H9 (cell line): ENCODE data around the gene TENM3. TPM values are rescaled to one million over a fixed set of nuclear protein-coding genes. Genes with fewer than 3 reads are reported as not detected.

Experiments used
- DNase-seq: peaks from one replicate; pipeline ENCODE4 v3.0.0-alpha.2; 2017
- H2AFZ ChIP-seq: one replicate; pipeline ENCODE4 v1.6.1; 2013; ENCODE audit warnings: mild to moderate bottlenecking, low read length, control low read depth, moderate library complexity
- H2AK5ac ChIP-seq: 2 replicates; pipeline ENCODE4 v1.6.1; 2013; ENCODE audit warnings: low read length, control low read depth, mixed read lengths; ENCODE audit not compliant: insufficient read length
- H2BK120ac ChIP-seq: one replicate; pipeline ENCODE4 v1.6.1; 2013; ENCODE audit warnings: low read depth, mild to moderate bottlenecking, low read length, control low read depth, inconsistent platforms; ENCODE audit not compliant: poor library complexity, severe bottlenecking
- H2BK12ac ChIP-seq: 2 replicates; pipeline ENCODE4 v1.6.1; 2013; ENCODE audit warnings: low read length, control low read depth, mixed read lengths, low read depth; ENCODE audit not compliant: insufficient read length
- H2BK15ac ChIP-seq: 2 replicates; pipeline ENCODE4 v1.6.1; 2013; ENCODE audit warnings: low read depth, low read length, control low read depth
- H2BK20ac ChIP-seq: one replicate; pipeline ENCODE4 v1.6.1; 2013; ENCODE audit warnings: low read depth, mild to moderate bottlenecking, low read length, control low read depth, inconsistent platforms; ENCODE audit not compliant: poor library complexity, severe bottlenecking
- H2BK5ac ChIP-seq: 2 replicates; pipeline ENCODE4 v1.6.1; 2013; ENCODE audit warnings: low read length, control low read depth, mixed read lengths; ENCODE audit not compliant: insufficient read length
- H3K14ac ChIP-seq: 2 replicates; pipeline ENCODE4 v1.6.1; 2013; ENCODE audit warnings: low read length, control low read depth; ENCODE audit not compliant: insufficient read depth
- H3K18ac ChIP-seq: 2 replicates; pipeline ENCODE4 v1.6.1; 2013; ENCODE audit warnings: low read depth, mild to moderate bottlenecking, mixed read lengths, low read length, control low read depth; ENCODE audit not compliant: insufficient read length
- H3K23ac ChIP-seq: 2 replicates; pipeline ENCODE4 v1.6.1; 2013; ENCODE audit warnings: low read length, control low read depth, mixed read lengths, low read depth; ENCODE audit not compliant: insufficient read length
- H3K23me2 ChIP-seq: 2 replicates; pipeline ENCODE4 v1.6.1; 2013; ENCODE audit warnings: low read depth, mild to moderate bottlenecking, mixed read lengths, low read length, control low read depth; ENCODE audit not compliant: insufficient read length, poor library complexity, severe bottlenecking
- H3K27ac ChIP-seq: 2 replicates; pipeline ENCODE4 v1.5.1; 2013; ENCODE audit warnings: low read length, control low read depth, mixed read lengths, low read depth; ENCODE audit not compliant: insufficient read length
- H3K27me3 ChIP-seq: 2 replicates; pipeline ENCODE4 v1.6.1; 2013; ENCODE audit warnings: low read length, control low read depth, inconsistent platforms; ENCODE audit not compliant: insufficient read depth
- H3K4ac ChIP-seq: 2 replicates; pipeline ENCODE4 v1.6.1; 2013; ENCODE audit warnings: low read depth, mild to moderate bottlenecking, control low read depth, inconsistent platforms, low read length, moderate library complexity
- H3K4me1 ChIP-seq: 2 replicates; pipeline ENCODE4 v1.6.1; 2013; ENCODE audit warnings: low read length, control low read depth, inconsistent platforms; ENCODE audit not compliant: insufficient read depth
- H3K4me2 ChIP-seq: 2 replicates; pipeline ENCODE4 v1.6.1; 2013; ENCODE audit warnings: low read length, control low read depth, mixed read lengths; ENCODE audit not compliant: insufficient read length, insufficient read depth
- H3K56ac ChIP-seq: 2 replicates; pipeline ENCODE4 v1.6.1; 2013; ENCODE audit warnings: low read depth, mild to moderate bottlenecking, mixed read lengths, low read length, control low read depth; ENCODE audit not compliant: insufficient read length
- H3K79me1 ChIP-seq: 2 replicates; pipeline ENCODE4 v1.6.1; 2013; ENCODE audit warnings: low read depth, mild to moderate bottlenecking, moderate library complexity, low read length, control low read depth, inconsistent platforms; ENCODE audit not compliant: insufficient read depth, poor library complexity, severe bottlenecking
- H3K79me2 ChIP-seq: 2 replicates; pipeline ENCODE4 v1.6.1; 2013; ENCODE audit warnings: low read length, control low read depth, inconsistent platforms; ENCODE audit not compliant: insufficient read depth
- H3K9ac ChIP-seq: 2 replicates; pipeline ENCODE4 v1.6.1; 2013; ENCODE audit warnings: low read length, control low read depth, mixed read lengths; ENCODE audit not compliant: insufficient read length; ENCODE audit errors: extremely low read depth
- H3K9me3 ChIP-seq: one replicate; pipeline ENCODE4 v1.6.1; 2013; ENCODE audit warnings: low read depth, low read length, inconsistent platforms; ENCODE audit not compliant: control insufficient read depth
- H3T11ph ChIP-seq: one replicate; pipeline ENCODE4 v1.6.1; 2013; ENCODE audit warnings: mild to moderate bottlenecking, low read length, control low read depth, inconsistent platforms
- H4K20me1 ChIP-seq: one replicate; pipeline ENCODE4 v1.6.1; 2013; ENCODE audit not compliant: control insufficient read depth, insufficient read length, insufficient read depth
- H4K5ac ChIP-seq: 2 replicates; pipeline ENCODE4 v1.6.1; 2013; ENCODE audit warnings: low read depth, mild to moderate bottlenecking, mixed read lengths, low read length, control low read depth; ENCODE audit not compliant: insufficient read length
- H4K8ac ChIP-seq: replicated peaks from 2 replicates; pipeline ENCODE4 v1.6.1; 2013; ENCODE audit warnings: low read length, control low read depth, mixed read lengths, low read depth; ENCODE audit not compliant: insufficient read length
- H4K91ac ChIP-seq: 2 replicates; pipeline ENCODE4 v1.6.1; 2013; ENCODE audit warnings: low read depth, mild to moderate bottlenecking, moderate library complexity, mixed read lengths, low read length, control low read depth; ENCODE audit not compliant: insufficient read length
- H3K27ac Mint-ChIP-seq, 3 experiments: 2 replicates in 2 of 3; 3 replicates in 1 of 3; pipeline ENCODE4 v1.8.0; 2020 to 2021; ENCODE audit warnings: mixed read lengths in 3 of 3, mild to moderate bottlenecking in 1 of 3, moderate library complexity in 1 of 3
- H3K27me3 Mint-ChIP-seq: 2 replicates; pipeline ENCODE4 v1.8.0; 2021; ENCODE audit warnings: low read depth, mild to moderate bottlenecking, moderate library complexity, mixed read lengths
- H3K36me3 Mint-ChIP-seq, 3 experiments: 2 replicates in 2 of 3; 3 replicates in 1 of 3; pipeline ENCODE4 v1.8.0; 2020 to 2021; ENCODE audit warnings: low read depth in 3 of 3, mixed read lengths in 3 of 3; ENCODE audit not compliant: insufficient read depth in 1 of 3
- H3K4me1 Mint-ChIP-seq, 2 experiments: 2 replicates each; pipeline ENCODE4 v1.8.0; 2020; ENCODE audit warnings: mixed read lengths in 2 of 2
- H3K4me3 Mint-ChIP-seq, 2 experiments: 2 replicates in 1 of 2; 3 replicates in 1 of 2; pipeline ENCODE4 v1.8.0; 2020 to 2021; ENCODE audit warnings: mild to moderate bottlenecking in 2 of 2, mixed read lengths in 2 of 2, moderate library complexity in 1 of 2
- H3K9me3 Mint-ChIP-seq, 2 experiments: 2 replicates in 1 of 2; 3 replicates in 1 of 2; pipeline ENCODE4 v1.8.0; 2020; ENCODE audit warnings: mild to moderate bottlenecking in 2 of 2, mixed read lengths in 2 of 2, moderate library complexity in 1 of 2
- CTCF ChIP-seq: fragments of 200-600 bp; sonication (generic); conservative IDR thresholded peaks from 3 replicates; pipeline ENCODE4 v1.8.0; 2021; ENCODE audit warnings: antibody characterized with exemption, mild to moderate bottlenecking
- WGBS: extraction: QIAGEN DNeasy Blood & Tissue Kit; methylation state at CpG from one replicate; pipeline ENCODE4 v1.1.7; 2013; ENCODE audit warnings: missing lambda C conversion rate, low lambda C conversion rate, mixed read lengths; ENCODE audit not compliant: insufficient read length; ENCODE audit errors: extremely low coverage; 5-methylcytosine and 5-hydroxymethylcytosine counted together
- total RNA-seq: library from RNA; stranded (reverse); gene quantifications from 2 replicates; pipeline ENCODE4 v1.2.1, GENCODE V29; 2021

The TENM3 gene
- total RNA-seq, 1 experiment from 2014 or later = 49.6 TPM

- H3K14ac ChIP-seq = no peak overlapping the region
- no peaks in the 10 kb centered on the region for H3K9me3 ChIP-seq
- no peak for TF ChIP-seq CTCF
- H3K4me1 ChIP-seq = no peaks in the 10 kb centered on the region
- no peak for DNase-seq
- H2AK5ac ChIP-seq = no peak overlapping the region
- H2AFZ ChIP-seq = no peak overlapping the region
- no peak overlapping the region for H2BK5ac ChIP-seq
- H2BK15ac ChIP-seq = no peak overlapping the region
- no peaks in the 10 kb centered on the region for H4K20me1 ChIP-seq
- Mint-ChIP-seq H3K9me3 (no peaks in the 10 kb centered on the region), H3K36me3 (no peaks in the 10 kb centered on the region; a peak in 1 of 7 replicates), H3K4me3 (no peak overlapping the region), H3K4me1 (peaks cover 6 to 8% of the 10 kb centered on the region in 2 experiments; a peak in 3 of 4 replicates), H3K27me3 (no peaks in the 10 kb centered on the region), H3K27ac (no peak overlapping the region)
- no peaks in the 10 kb centered on the region for H3K27me3 ChIP-seq
- no peak overlapping the region for H3K9ac ChIP-seq
- H3K27ac ChIP-seq = no peak overlapping the region
- H3K79me1 ChIP-seq = no peaks in the 10 kb centered on the region
- no peak overlapping the region for H3T11ph ChIP-seq
- no peak overlapping the region for H4K8ac ChIP-seq
- WGBS = no CpG with 5 or more reads among the region's 2 CpGs
- no peak overlapping the region for H3K4ac ChIP-seq
- H3K79me2 ChIP-seq = no peaks in the 10 kb centered on the region
- H3K56ac ChIP-seq = no peak overlapping the region
- H4K5ac ChIP-seq = no peak overlapping the region
- H2BK12ac ChIP-seq = no peak overlapping the region
- no peak overlapping the region for H3K4me2 ChIP-seq
- no peak overlapping the region for H3K23ac ChIP-seq
- no peaks in the 10 kb centered on the region for H3K23me2 ChIP-seq
- no peak overlapping the region for H2BK20ac ChIP-seq
- no peak overlapping the region for H2BK120ac ChIP-seq
- H4K91ac ChIP-seq = no peak overlapping the region
- H3K18ac ChIP-seq = no peak overlapping the region
Observed at GRCh38 chr4:182307746-182308145, 64.5 kb downstream of the TENM3 start.
